PC-3 (cell line): ENCODE results near the gene VWA8. TPM values are rescaled to one million over a fixed set of nuclear protein-coding genes. Genes with fewer than 3 reads are reported as not detected.

Experiments
- ATAC-seq: fragments of 200-7000 bp; cut with Tn5 transposase; 2 replicates; pipeline ENCODE4 v1.9.1; 2020; ENCODE audit warnings: mild to moderate bottlenecking, moderate library complexity
- BruUV-seq: library from RNA; stranded (reverse); fragments of 400-500 nt; replicated peaks from 2 replicates; lab custom pipeline; 2021; lab: Mats Ljungman, UMichigan
- CTCF ChIA-PET: fragments of 300-600 bp; sonication (Branson Sonifier 250); formaldehyde crosslinking; loops from one replicate; lab custom pipeline; 2022; ENCODE audit warnings: antibody characterized with exemption; lab: Charles Lee
- POLR2A ChIA-PET: fragments of 300-600 bp; sonication (Branson Sonifier 250); formaldehyde crosslinking; loops from one replicate; lab custom pipeline; 2022; ENCODE audit warnings: antibody characterized with exemption; ENCODE audit not compliant: unreplicated experiment; lab: Charles Lee
- DNase-seq: peaks from one replicate; pipeline ENCODE4 v3.0.0-alpha.2; 2015
- H2AFZ ChIP-seq: fragments of 300-600 bp; sonication (generic); 2 replicates; pipeline ENCODE4 v1.6.0; 2016; ENCODE audit warnings: antibody characterized with exemption, low read length
- H3F3A ChIP-seq: fragments of 300-600 bp; sonication (generic); one replicate; pipeline ENCODE4 v1.6.0; 2017; ENCODE audit warnings: antibody characterized with exemption, low read length, control low read depth, mild to moderate bottlenecking; ENCODE audit not compliant: unreplicated experiment
- H3K27ac ChIP-seq: fragments of 300-600 bp; sonication (generic); 2 replicates; pipeline ENCODE4 v1.5.1; 2016; ENCODE audit warnings: mild to moderate bottlenecking, low read length
- H3K27me3 ChIP-seq: fragments of 300-600 bp; sonication (generic); 2 replicates; pipeline ENCODE4 v1.6.1; 2016; ENCODE audit warnings: low read length, mixed read lengths
- H3K36me3 ChIP-seq: fragments of 300-600 bp; sonication (generic); 2 replicates; pipeline ENCODE4 v1.6.1; 2016; ENCODE audit warnings: low read depth, mixed run types, low read length, mixed read lengths
- H3K4me1 ChIP-seq: fragments of 300-600 bp; sonication (generic); 2 replicates; pipeline ENCODE4 v1.5.1; 2016; ENCODE audit warnings: low read length; ENCODE audit not compliant: insufficient read depth
- H3K4me2 ChIP-seq: fragments of 300-600 bp; sonication (generic); 2 replicates; pipeline ENCODE4 v1.6.0; 2016; ENCODE audit warnings: low read length
- H3K4me3 ChIP-seq: fragments of 300-600 bp; sonication (generic); 2 replicates; pipeline ENCODE4 v1.5.1; 2016; ENCODE audit warnings: mild to moderate bottlenecking, low read length, mixed read lengths
- H3K79me2 ChIP-seq: fragments of 300-600 bp; sonication (generic); 2 replicates; pipeline ENCODE4 v1.6.1; 2017; ENCODE audit warnings: low read length, mixed read lengths
- H3K9ac ChIP-seq: fragments of 300-600 bp; sonication (generic); 2 replicates; pipeline ENCODE4 v1.6.0; 2016; ENCODE audit warnings: mild to moderate bottlenecking, low read length
- H3K9me2 ChIP-seq: fragments of 300-600 bp; sonication (generic); replicated peaks from 2 replicates; pipeline ENCODE4 v1.6.1; 2016; ENCODE audit warnings: mixed run types, low read length, mixed read lengths
- H3K9me3 ChIP-seq: fragments of 300-600 bp; sonication (generic); 2 replicates; pipeline ENCODE4 v1.6.1; 2016; ENCODE audit warnings: low read length, mixed read lengths
- H4K20me1 ChIP-seq: fragments of 300-600 bp; sonication (generic); 2 replicates; pipeline ENCODE4 v1.6.1; 2016; ENCODE audit warnings: low read length, mixed read lengths
- EZH2 ChIP-seq: fragments of 300-600 bp; sonication (generic); IDR thresholded peaks from one replicate; pipeline ENCODE4 v1.6.1; 2017; ENCODE audit warnings: antibody characterized with exemption, mild to moderate bottlenecking, low read length; ENCODE audit not compliant: unreplicated experiment
- EZH2phosphoT487 ChIP-seq: fragments of 300-600 bp; sonication (generic); IDR thresholded peaks from 2 replicates; pipeline ENCODE4 v1.6.1; 2018; ENCODE audit warnings: mild to moderate bottlenecking, antibody characterized with exemption, low read length, borderline replicate concordance
- intact Hi-C: fragments of 100-400 bp; cut with micrococcal nuclease; formaldehyde crosslinking; loops from 2 replicates; pipeline ENCODE4 v1.9.0; 2023
- total RNA-seq: library from RNA; depleted of rRNA; stranded (reverse); fragments of >200 nt; gene quantifications from 2 replicates; pipeline ENCODE4 v1.2.3, GENCODE V29; 2014
- TF ChIP-seq, protein P1 (sequence below): fragments of 300-600 bp; sonication (generic); conservative IDR thresholded peaks from 2 replicates; pipeline ENCODE4 v1.5.1; 2017; ENCODE audit warnings: antibody characterized with exemption, low read depth, mild to moderate bottlenecking, low read length

Gene VWA8
- total RNA-seq, 1 experiment from 2014 or later, result 10.0 TPM

DNA sequence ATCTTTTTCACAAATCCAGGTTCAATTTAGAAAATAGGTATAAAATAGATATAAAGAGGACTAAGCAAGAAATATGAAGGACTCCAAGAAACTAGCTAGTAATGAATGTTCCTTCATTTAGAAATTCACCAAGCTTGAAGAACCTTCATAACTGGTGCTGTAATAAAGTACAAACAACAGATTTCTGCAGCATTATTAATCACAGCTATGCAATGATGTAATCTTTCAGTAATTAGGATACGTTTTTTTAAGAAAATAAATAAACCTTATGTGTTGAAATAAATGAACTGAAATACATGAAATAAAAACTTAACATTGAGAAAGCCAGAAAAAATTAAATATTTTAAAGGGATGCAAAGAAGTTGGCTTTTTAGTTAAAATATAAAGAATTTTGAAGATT, 267.5 kb downstream of the VWA8 start:
- BruUV-seq, result no TSS peak
- H3K9ac ChIP-seq, result peak overlapping the region; percentile 50
- no peaks in the 10 kb centered on the region for H3K79me2 ChIP-seq
- no peaks in the 10 kb centered on the region for H4K20me1 ChIP-seq
- TF ChIP-seq, protein P1, sequence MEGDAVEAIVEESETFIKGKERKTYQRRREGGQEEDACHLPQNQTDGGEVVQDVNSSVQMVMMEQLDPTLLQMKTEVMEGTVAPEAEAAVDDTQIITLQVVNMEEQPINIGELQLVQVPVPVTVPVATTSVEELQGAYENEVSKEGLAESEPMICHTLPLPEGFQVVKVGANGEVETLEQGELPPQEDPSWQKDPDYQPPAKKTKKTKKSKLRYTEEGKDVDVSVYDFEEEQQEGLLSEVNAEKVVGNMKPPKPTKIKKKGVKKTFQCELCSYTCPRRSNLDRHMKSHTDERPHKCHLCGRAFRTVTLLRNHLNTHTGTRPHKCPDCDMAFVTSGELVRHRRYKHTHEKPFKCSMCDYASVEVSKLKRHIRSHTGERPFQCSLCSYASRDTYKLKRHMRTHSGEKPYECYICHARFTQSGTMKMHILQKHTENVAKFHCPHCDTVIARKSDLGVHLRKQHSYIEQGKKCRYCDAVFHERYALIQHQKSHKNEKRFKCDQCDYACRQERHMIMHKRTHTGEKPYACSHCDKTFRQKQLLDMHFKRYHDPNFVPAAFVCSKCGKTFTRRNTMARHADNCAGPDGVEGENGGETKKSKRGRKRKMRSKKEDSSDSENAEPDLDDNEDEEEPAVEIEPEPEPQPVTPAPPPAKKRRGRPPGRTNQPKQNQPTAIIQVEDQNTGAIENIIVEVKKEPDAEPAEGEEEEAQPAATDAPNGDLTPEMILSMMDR, result no peak
- TF ChIP-seq EZH2phosphoT487 (no peak), EZH2 (no peak)
- no peaks in the 10 kb centered on the region for H3F3A ChIP-seq
- no peaks in the 10 kb centered on the region for H3K27me3 ChIP-seq
- no peak for ATAC-seq
- intact Hi-C loops, result no loop called here
- no peaks in the 10 kb centered on the region for H3K9me2 ChIP-seq
- no peak overlapping the region; the same call in 1 of the 2 replicates for H3K27ac ChIP-seq
- ChIA-PET POLR2A (interaction anchor here (0.6 kb wide), 1 partner anchor 16 kb away, joined by 5 read pairs; no protein-coding TSS in a partner anchor), CTCF (no interaction called here)
- H3K36me3 ChIP-seq, result peaks cover 2% of the 10 kb centered on the region; the same call in 1 of the 2 replicates
- DNase-seq, result no peak
- H3K4me1 ChIP-seq, result peaks cover 37% of the 10 kb centered on the region
- no peak overlapping the region for H3K4me3 ChIP-seq
- no peaks in the 10 kb centered on the region for H3K9me3 ChIP-seq
- H3K4me2 ChIP-seq, result no peak overlapping the region
- no peak overlapping the region for H2AFZ ChIP-seq

- Histone ChIP-seq H2AFZ (no peak overlapping the region), H3F3A (no peaks in the 10 kb centered on the region), H3K9ac (no peak overlapping the region), H3K79me2 (no peaks in the 10 kb centered on the region), H3K4me2 (no peak overlapping the region), H3K9me3 (no peaks in the 10 kb centered on the region), H4K20me1 (no peaks in the 10 kb centered on the region), H3K9me2 (no peaks in the 10 kb centered on the region), H3K4me1 (peaks cover 24% of the 10 kb centered on the region), H3K36me3 (no peaks in the 10 kb centered on the region; the same call in 1 of the 2 replicates), H3K27me3 (no peaks in the 10 kb centered on the region), H3K4me3 (no peak overlapping the region), H3K27ac (no peak overlapping the region)
- DNase-seq, result no peak
- TF ChIP-seq, protein P1, result no peak
- TF ChIP-seq EZH2 (no peak), EZH2phosphoT487 (no peak)
- no TSS peak for BruUV-seq
- intact Hi-C loops, result no loop called here
- POLR2A ChIA-PET, result interaction anchor here (0.6 kb wide), 1 partner anchor 21 kb away, joined by 3 read pairs; no protein-coding TSS in a partner anchor
- ATAC-seq, result no peak
- CTCF ChIA-PET, result no interaction called here
These were observed 269.6 kb downstream of the VWA8 start for GRCh38 chr13:41691274-41691673.

DNA sequence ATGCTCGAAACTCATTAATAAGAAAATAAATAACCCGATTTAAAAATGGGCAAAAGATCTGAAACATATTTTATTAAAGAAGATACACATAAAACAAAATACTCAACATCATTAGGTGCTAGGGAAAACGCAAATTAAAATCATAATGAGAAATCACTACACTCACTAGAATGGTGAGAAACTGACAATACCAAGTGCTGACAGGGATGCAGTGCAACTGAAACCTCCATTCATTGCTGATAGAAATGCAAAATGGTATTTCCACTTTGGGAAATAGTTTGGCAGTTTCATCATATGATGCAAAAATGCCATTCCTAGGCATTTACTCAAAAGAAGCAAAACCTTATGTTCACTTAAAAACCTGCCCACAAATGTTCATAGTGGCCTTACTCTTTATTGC, 278.1 kb downstream of the VWA8 start:
- H3F3A ChIP-seq, result no peaks in the 10 kb centered on the region
- no peak overlapping the region for H2AFZ ChIP-seq
- H3K27me3 ChIP-seq, result no peaks in the 10 kb centered on the region
- H3K36me3 ChIP-seq, result no peaks in the 10 kb centered on the region
- no peaks in the 10 kb centered on the region for H4K20me1 ChIP-seq
- H3K79me2 ChIP-seq, result no peaks in the 10 kb centered on the region
- no peak overlapping the region for H3K4me3 ChIP-seq
- POLR2A ChIA-PET, result no interaction called here
- TF ChIP-seq EZH2phosphoT487, result no peak
- TF ChIP-seq, protein P1, result no peak
- TF ChIP-seq EZH2, result no peak
- CTCF ChIA-PET, result no interaction called here
- no TSS peak for BruUV-seq
- no peak overlapping the region for H3K4me2 ChIP-seq
- no peaks in the 10 kb centered on the region for H3K9me3 ChIP-seq
- no peak for ATAC-seq
- H3K27ac ChIP-seq, result no peak overlapping the region
- H3K9ac ChIP-seq, result no peak overlapping the region
- H3K4me1 ChIP-seq, result no peaks in the 10 kb centered on the region
- no peak for DNase-seq
- intact Hi-C loops, result no loop called here
- H3K9me2 ChIP-seq, result no peaks in the 10 kb centered on the region
